Upper lobe of left lung (tissue), 6 donors: ENCODE data around the gene RAPGEF1. TPM values are rescaled to one million over a fixed set of nuclear protein-coding genes. Genes with fewer than 3 reads are reported as not detected.
A peak's percentile ranks its signal among the peaks of the same experiment; 100 is the strongest.

ENCODE experiments used
- ATAC-seq, 2 donors: fragments of 200-7000 bp; cut with Tn5 transposase; one replicate each; pipeline ENCODE4 v1.9.1; 2022; ENCODE audit warnings: mild to moderate bottlenecking in 2 of 2, moderate library complexity in 2 of 2; ENCODE audit not compliant: low FRiP score in 2 of 2
- DNase-seq, 2 donors: peaks; one replicate each; pipeline ENCODE4 v3.0.0-alpha.2; 2019 to 2020
- H3K27ac ChIP-seq, 4 donors: fragments of 200-600 bp; sonication (generic); one replicate each; pipeline ENCODE4 v1.5.1; 2016 to 2019
- H3K27me3 ChIP-seq, 4 donors: fragments of 200-600 bp; sonication (generic); one replicate each; pipeline ENCODE4 v1.5.1; 2017 to 2019
- H3K36me3 ChIP-seq, 4 donors: fragments of 200-600 bp; sonication (generic); one replicate each; pipeline ENCODE4 v1.5.1; 2016 to 2019
- H3K4me1 ChIP-seq, 4 donors: fragments of 200-600 bp; sonication (generic); one replicate each; pipeline ENCODE4 v1.5.1; 2018 to 2019
- H3K4me3 ChIP-seq, 4 donors: fragments of 200-600 bp; sonication (generic); one replicate each; pipeline ENCODE4 v1.5.1; 2017 to 2019; ENCODE audit warnings: mild to moderate bottlenecking in 2 of 4, moderate library complexity in 1 of 4
- H3K9me3 ChIP-seq, 4 donors: fragments of 200-600 bp; sonication (generic); one replicate each; pipeline ENCODE4 v1.5.1; 2018 to 2019
- EP300 ChIP-seq, 4 donors: sonication (generic); formaldehyde crosslinking; IDR thresholded peaks; one replicate each; pipeline ENCODE4 v1.5.1; 2017; ENCODE audit warnings: antibody characterized with exemption in 4 of 4, control low read depth in 2 of 4
- POLR2A ChIP-seq, 4 donors: fragments of 450-650 bp; IDR thresholded peaks; one replicate each; pipeline ENCODE4 v1.5.1; 2016 to 2017; ENCODE audit warnings: antibody characterized with exemption in 4 of 4, mild to moderate bottlenecking in 2 of 4
- POLR2AphosphoS5 ChIP-seq, 2 donors: sonication (generic); formaldehyde crosslinking; IDR thresholded peaks; one replicate each; pipeline ENCODE4 v1.5.1; 2017; ENCODE audit warnings: antibody characterized with exemption in 2 of 2
- WGBS, 2 donors: methylation state at CpG; one replicate each; pipeline ENCODE4 v1.1.5; 2017 to 2018; 5-methylcytosine and 5-hydroxymethylcytosine counted together
- total RNA-seq, 6 donors: library from RNA; depleted of rRNA in 4 of 6; stranded (reverse); fragments of >200 nt in 4 of 6; gene quantifications; one replicate each; pipeline versions ENCODE4 v1.1.0 to v1.2.1, GENCODE V29; 2016 to 2021
- TF ChIP-seq, protein P1 (sequence below), 6 experiments: fragments of 450-650 bp in 4 of 6; fragments of 200-600 bp in 2 of 6; sonication (generic) in 2 of 6; IDR thresholded peaks; one replicate each; pipeline ENCODE4 v1.5.1; 2016 to 2019; ENCODE audit warnings: antibody characterized with exemption in 6 of 6
- donor health status: DM: no; HTN: no; CAD: no; lungs with moderate emphysema.
- donor health status: DM: no; HTN: yes; CAD: no; lungs with severe emphysema.

The RAPGEF1 gene
- total RNA-seq, 6 donors from 2014 or later, result 82.8 to 161 (median 96.8) TPM

DNA sequence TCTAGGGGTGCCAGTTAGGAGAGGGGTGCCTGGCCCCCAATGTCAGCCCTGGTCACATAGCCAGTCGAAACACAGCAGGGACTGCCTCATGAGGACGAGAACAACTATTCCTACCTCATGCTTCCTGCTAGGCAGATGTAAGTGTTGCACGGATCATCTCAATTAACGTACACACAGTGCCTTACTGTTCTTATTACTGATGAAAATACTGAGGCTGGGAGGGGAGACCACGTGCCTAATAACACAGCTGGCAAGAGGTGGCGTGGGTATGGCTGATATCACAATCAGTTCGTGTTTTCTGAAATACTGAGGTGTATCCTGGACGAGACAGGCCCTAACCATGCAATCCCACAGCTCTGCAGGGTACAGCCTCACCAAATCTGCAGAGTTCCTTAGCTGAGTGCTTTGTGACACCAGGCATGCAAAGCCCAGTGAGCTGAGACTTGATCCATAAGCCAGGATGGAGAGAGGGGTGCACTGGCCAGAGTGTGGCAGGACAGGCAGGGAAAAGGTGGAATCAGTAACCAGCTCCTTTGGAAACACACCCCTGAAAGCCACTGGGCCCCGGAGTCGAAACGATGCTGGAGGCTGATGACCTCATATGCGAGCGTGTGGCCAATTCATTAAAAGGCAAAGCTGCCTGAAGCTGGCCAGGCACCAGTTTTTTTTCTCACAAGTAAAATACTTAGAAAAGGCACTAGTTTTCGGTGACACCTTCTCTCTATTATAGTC is 130.6 kb downstream of the RAPGEF1 start:
- no peak for DNase-seq
- peaks cover 21 to 27% (median 24%) of the 10 kb centered on the region in 4 donors for H3K4me1 ChIP-seq
- WGBS, 2 donors, result 61 to 63% methylated on average over 13 to 14 of the region's 14 CpGs
- H3K27me3 ChIP-seq, result no peaks in the 10 kb centered on the region
- peak in 1 of 2 donors; percentile 56 for ATAC-seq
- H3K27ac ChIP-seq, result peak overlapping the region; percentile 60 to 78 (median 71)
- H3K36me3 ChIP-seq, result peaks cover 11 to 73% (median 37%) of the 10 kb centered on the region in 4 donors
- no peaks in the 10 kb centered on the region for H3K9me3 ChIP-seq
- no peak overlapping the region for H3K4me3 ChIP-seq
- TF ChIP-seq, protein P1, sequence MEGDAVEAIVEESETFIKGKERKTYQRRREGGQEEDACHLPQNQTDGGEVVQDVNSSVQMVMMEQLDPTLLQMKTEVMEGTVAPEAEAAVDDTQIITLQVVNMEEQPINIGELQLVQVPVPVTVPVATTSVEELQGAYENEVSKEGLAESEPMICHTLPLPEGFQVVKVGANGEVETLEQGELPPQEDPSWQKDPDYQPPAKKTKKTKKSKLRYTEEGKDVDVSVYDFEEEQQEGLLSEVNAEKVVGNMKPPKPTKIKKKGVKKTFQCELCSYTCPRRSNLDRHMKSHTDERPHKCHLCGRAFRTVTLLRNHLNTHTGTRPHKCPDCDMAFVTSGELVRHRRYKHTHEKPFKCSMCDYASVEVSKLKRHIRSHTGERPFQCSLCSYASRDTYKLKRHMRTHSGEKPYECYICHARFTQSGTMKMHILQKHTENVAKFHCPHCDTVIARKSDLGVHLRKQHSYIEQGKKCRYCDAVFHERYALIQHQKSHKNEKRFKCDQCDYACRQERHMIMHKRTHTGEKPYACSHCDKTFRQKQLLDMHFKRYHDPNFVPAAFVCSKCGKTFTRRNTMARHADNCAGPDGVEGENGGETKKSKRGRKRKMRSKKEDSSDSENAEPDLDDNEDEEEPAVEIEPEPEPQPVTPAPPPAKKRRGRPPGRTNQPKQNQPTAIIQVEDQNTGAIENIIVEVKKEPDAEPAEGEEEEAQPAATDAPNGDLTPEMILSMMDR (IDR thresholded peaks at IDR 0.05), result no peak
- TF ChIP-seq POLR2AphosphoS5 (IDR thresholded peaks at IDR 0.05) (no peak), POLR2A (IDR thresholded peaks at IDR 0.05) (no peak), EP300 (IDR thresholded peaks at IDR 0.05) (no peak)

DNA sequence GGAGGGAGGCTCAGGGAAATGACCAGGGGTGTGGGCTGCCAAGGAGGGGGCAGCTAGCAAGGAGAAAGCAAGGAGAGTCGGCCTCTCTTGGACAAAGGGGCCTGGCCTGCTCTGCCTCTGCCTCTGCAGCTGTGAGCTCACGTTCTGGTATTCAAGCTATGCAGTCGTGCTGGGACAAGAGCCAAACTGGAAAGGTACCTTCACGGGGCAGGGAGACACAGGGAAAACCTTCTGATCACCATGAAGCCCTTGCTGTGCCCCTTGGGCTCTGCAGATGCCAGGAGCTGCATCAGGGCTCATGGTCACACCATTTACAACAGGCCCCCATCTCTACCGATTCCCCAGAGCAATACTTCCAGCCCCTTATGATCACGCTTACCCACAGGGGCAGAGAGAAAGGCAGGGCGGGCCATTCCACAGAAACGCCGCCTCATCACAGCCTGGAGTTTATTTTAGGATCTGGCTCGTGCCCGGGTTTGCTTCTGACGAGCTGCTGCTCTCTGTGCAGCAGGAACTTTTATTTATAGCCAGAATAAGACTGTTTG is 131.3 kb downstream of the RAPGEF1 start:
- TF ChIP-seq POLR2A (IDR thresholded peaks at IDR 0.05) (no peak), POLR2AphosphoS5 (IDR thresholded peaks at IDR 0.05) (peak in 1 of 2 donors; percentile 8), EP300 (IDR thresholded peaks at IDR 0.05) (no peak)
- TF ChIP-seq, protein P1 (IDR thresholded peaks at IDR 0.05), result no peak
- Histone ChIP-seq H3K4me3 (no peak overlapping the region), H3K36me3 (peaks cover 11 to 73% (median 40%) of the 10 kb centered on the region in 4 donors), H3K27ac (peak overlapping the region; percentile 60 to 78 (median 71)), H3K27me3 (no peaks in the 10 kb centered on the region), H3K9me3 (no peaks in the 10 kb centered on the region), H3K4me1 (peaks cover 21 to 27% (median 24%) of the 10 kb centered on the region in 4 donors)
- DNase-seq (peak in 1 of 2 donors; percentile 69), ATAC-seq (peak; percentile 47 to 82)
- 59 to 62% methylated on average over 7 to 12 of the region's 12 CpGs for WGBS, 2 donors

DNA sequence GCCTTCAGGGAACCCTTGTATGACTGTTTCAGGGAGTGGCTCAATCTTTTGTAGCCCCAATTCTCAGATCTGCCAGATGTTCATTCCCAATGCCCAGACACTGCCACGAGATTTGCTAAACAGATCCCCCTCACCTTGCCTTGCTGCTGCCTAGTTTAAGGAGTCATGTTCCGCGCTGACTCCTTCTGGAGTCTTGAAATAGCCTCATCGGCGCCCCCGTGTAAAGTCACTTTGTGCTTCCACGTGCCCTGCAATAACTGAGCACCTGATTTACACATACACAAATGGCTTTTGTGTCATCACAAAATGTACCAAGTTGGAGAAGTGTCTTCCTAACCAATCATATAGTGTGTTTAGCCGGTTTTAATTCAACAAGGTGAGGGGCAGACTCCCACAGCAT is 132.3 kb downstream of the RAPGEF1 start:
- Histone ChIP-seq H3K36me3 (peaks cover 10 to 75% (median 44%) of the 10 kb centered on the region in 4 donors), H3K4me3 (no peak overlapping the region), H3K9me3 (no peaks in the 10 kb centered on the region), H3K27ac (peak overlapping the region in 3 of 4 donors; percentile 70 to 78 (median 72)), H3K4me1 (peaks cover 21 to 27% (median 24%) of the 10 kb centered on the region in 4 donors), H3K27me3 (no peaks in the 10 kb centered on the region)
- whole genome bisulfite sequencing, 2 donors, result 86 to 88% methylated on average over 6 to 8 of the region's 8 CpGs
- ATAC-seq (no peak), DNase-seq (no peak)
- TF ChIP-seq EP300 (IDR thresholded peaks at IDR 0.05) (no peak), POLR2AphosphoS5 (IDR thresholded peaks at IDR 0.05) (no peak), POLR2A (IDR thresholded peaks at IDR 0.05) (no peak)
- TF ChIP-seq, protein P1 (IDR thresholded peaks at IDR 0.05), result no peak

DNA sequence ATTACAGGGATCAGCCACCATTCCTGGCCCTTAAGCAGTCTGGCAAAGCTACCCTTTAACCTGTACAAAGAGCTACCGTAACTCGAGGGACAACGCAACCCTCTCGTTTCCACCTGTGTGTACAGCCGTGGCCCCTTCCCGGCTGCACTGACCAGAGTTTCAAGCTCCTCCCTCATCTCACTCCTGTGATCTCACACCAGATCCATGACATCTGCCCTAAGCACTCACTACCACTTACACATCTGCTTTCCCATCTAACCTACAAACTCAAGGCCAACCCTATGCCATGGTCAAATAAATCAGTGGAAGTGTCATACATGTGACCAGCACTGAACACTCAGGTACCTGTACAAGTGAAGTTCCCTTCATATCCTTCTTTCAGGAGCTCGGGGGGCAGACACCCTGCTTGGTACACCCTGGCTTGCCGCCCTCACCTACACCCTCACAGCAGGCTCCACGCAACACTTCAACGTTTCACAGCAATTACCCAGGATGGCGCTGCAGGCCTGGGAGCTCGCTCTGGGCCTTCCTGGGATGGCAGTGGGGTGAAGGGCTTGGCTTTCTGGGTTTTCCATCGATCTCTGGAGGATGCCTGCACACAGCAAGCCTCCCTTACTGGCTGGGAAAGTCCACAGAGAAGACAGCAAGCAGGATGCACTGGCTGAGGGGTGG is 132.8 kb downstream of the RAPGEF1 start:
- H3K36me3 ChIP-seq, result peaks cover 6 to 75% (median 43%) of the 10 kb centered on the region in 4 donors
- 87 to 94% methylated on average over 8 to 13 of the region's 13 CpGs for WGBS, 2 donors
- no peaks in the 10 kb centered on the region for H3K9me3 ChIP-seq
- H3K27me3 ChIP-seq, result no peaks in the 10 kb centered on the region
- DNase-seq, result peak in 1 of 2 donors; percentile 36
- TF ChIP-seq, protein P1 (IDR thresholded peaks at IDR 0.05), result no peak
- TF ChIP-seq POLR2AphosphoS5 (IDR thresholded peaks at IDR 0.05) (no peak), EP300 (IDR thresholded peaks at IDR 0.05) (no peak), POLR2A (IDR thresholded peaks at IDR 0.05) (no peak)
- ATAC-seq, result no peak
- H3K4me1 ChIP-seq, result peaks cover 21 to 27% (median 24%) of the 10 kb centered on the region in 4 donors
- peak overlapping the region in 3 of 4 donors; percentile 70 to 78 (median 72) for H3K27ac ChIP-seq
- no peak overlapping the region for H3K4me3 ChIP-seq
